Naive B cell (primary cell): ENCODE results near the gene C15orf39. TPM values are rescaled to one million over a fixed set of nuclear protein-coding genes. Genes with fewer than 3 reads are reported as not detected.
"Not testable (repeated sequence)": the region's sequence is repeated elsewhere in the genome, so short reads cannot be mapped to it uniquely, and the experiment has no call there.

Source experiments
- ATAC-seq, 2 donors: fragments of 150-1000 bp; cut with Tn5 transposase; 2 replicates each; pipeline ENCODE4 v1.10.0; 2021; ENCODE audit warnings: low read depth in 2 of 2, mild to moderate bottlenecking in 2 of 2, moderate library complexity in 2 of 2
- DNase-seq: peaks from one replicate; pipeline ENCODE4 v3.0.0; 2022
- H3K27ac Mint-ChIP-seq, 6 donors: one replicate each; pipeline ENCODE4 v1.8.0; 2020 to 2022; ENCODE audit warnings: mild to moderate bottlenecking in 6 of 6, mixed read lengths in 6 of 6, moderate library complexity in 5 of 6, inconsistent platforms in 2 of 6
- H3K27me3 Mint-ChIP-seq, 3 donors: one replicate each; pipeline ENCODE4 v1.8.0; 2021 to 2022; ENCODE audit warnings: mixed read lengths in 3 of 3, mild to moderate bottlenecking in 1 of 3
- H3K36me3 Mint-ChIP-seq, 2 donors: one replicate each; pipeline ENCODE4 v1.8.0; 2020 to 2022; ENCODE audit warnings: mixed read lengths in 2 of 2, inconsistent platforms in 1 of 2, mild to moderate bottlenecking in 1 of 2
- H3K4me1 Mint-ChIP-seq, 3 donors: one replicate each; pipeline ENCODE4 v1.8.0; 2020 to 2022; ENCODE audit warnings: mixed read lengths in 3 of 3, inconsistent platforms in 1 of 3, mild to moderate bottlenecking in 1 of 3, moderate library complexity in 1 of 3
- H3K4me3 Mint-ChIP-seq, 8 donors: one replicate each; pipeline ENCODE4 v1.8.0; 2020 to 2022; ENCODE audit warnings: mild to moderate bottlenecking in 8 of 8, mixed read lengths in 8 of 8, moderate library complexity in 8 of 8, inconsistent platforms in 2 of 8
- H3K9me3 Mint-ChIP-seq, 7 donors: one replicate each; pipeline ENCODE4 v1.8.0; 2020 to 2022; ENCODE audit warnings: mixed read lengths in 7 of 7, mild to moderate bottlenecking in 5 of 7, inconsistent platforms in 2 of 7, moderate library complexity in 1 of 7
- polyA plus RNA-seq, 6 donors: library from polyadenylated mRNA; unstranded; fragments of 300-500 nt; fragmentation: Illumina TruSeq; gene quantifications; one replicate each; pipeline ENCODE4 v1.2.3, GENCODE V29; 2021; ENCODE audit warnings: low read depth in 6 of 6

The C15orf39 gene
- polyA plus RNA-seq, 6 donors from 2014 or later = 0.40 to 3.6 (median 1.4) TPM

GRCh38 chr15:75213768-75214221 lies 12.1 kb downstream of the C15orf39 start:
- H3K9me3 Mint-ChIP-seq = no peaks in the 10 kb centered on the region
- H3K36me3 Mint-ChIP-seq = peaks cover 0 to 11% of the 10 kb centered on the region in 2 donors
- no peak overlapping the region for H3K4me3 Mint-ChIP-seq
- no peak for DNase-seq
- H3K4me1 Mint-ChIP-seq = peaks cover 0 to 15% (median 12%) of the 10 kb centered on the region in 3 donors
- ATAC-seq = no peak
- H3K27ac Mint-ChIP-seq = peak overlapping the region in 2 of 6 donors; percentile 38 to 53
- H3K27me3 Mint-ChIP-seq = no peaks in the 10 kb centered on the region

GRCh38 chr15:75214293-75215096 lies 12.8 kb downstream of the C15orf39 start:
- no peak for ATAC-seq
- Mint-ChIP-seq H3K4me1 (peaks cover 5 to 13% (median 10%) of the 10 kb centered on the region in 3 donors), H3K27me3 (no peaks in the 10 kb centered on the region), H3K36me3 (peaks cover 0 to 4% of the 10 kb centered on the region in 2 donors), H3K4me3 (no peak overlapping the region), H3K9me3 (no peaks in the 10 kb centered on the region), H3K27ac (no peak overlapping the region)
- DNase-seq = no peak

- Mint-ChIP-seq H3K27me3 (no peaks in the 10 kb centered on the region), H3K36me3 (no peaks in the 10 kb centered on the region), H3K4me3 (no peak overlapping the region), H3K4me1 (peaks cover 11 to 18% (median 14%) of the 10 kb centered on the region in 3 donors), H3K9me3 (no peaks in the 10 kb centered on the region), H3K27ac (peak overlapping the region in 3 of 6 donors; percentile 33 to 77 (median 73))
- DNase-seq = no peak
- ATAC-seq = no peak
These were observed 13.7 kb downstream of the C15orf39 start for GRCh38 chr15:75215107-75216004.

DNA sequence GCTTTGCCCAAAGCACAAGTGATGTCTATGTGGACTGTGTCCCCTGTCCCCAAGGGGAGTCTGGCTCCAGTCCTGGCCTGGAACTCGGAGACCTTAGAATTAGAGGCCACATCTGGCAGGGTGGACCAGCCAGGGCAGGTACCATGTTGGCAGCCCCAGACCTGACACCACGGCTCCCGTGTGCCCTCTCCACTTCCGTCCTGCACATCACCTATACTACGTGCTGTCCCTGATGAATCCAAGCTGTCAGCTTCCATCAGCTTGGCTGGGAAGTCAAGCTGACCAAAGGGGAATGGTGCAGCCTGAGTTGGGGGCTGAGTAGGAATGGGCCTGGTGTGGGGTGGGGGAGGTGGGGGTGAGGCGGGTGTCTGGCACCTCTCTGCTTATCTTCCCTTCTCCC lies 15.3 kb downstream of the C15orf39 start:
- ATAC-seq = no peak

GRCh38 chr15:75217574-75217973 lies 15.9 kb downstream of the C15orf39 start:
- H3K4me3 Mint-ChIP-seq, ATAC-seq, H3K36me3 Mint-ChIP-seq, H3K27me3 Mint-ChIP-seq, H3K9me3 Mint-ChIP-seq, DNase-seq: not testable (repeated sequence)
- Mint-ChIP-seq H3K4me1 (peaks cover 11 to 19% (median 14%) of the 10 kb centered on the region in 3 donors), H3K27ac (peak overlapping the region in 1 of 6 donors; percentile 47)

More for the DNA sequence above, 15.3 kb downstream of the C15orf39 start:
- no peak overlapping the region for H3K27ac Mint-ChIP-seq
- no peaks in the 10 kb centered on the region for H3K36me3 Mint-ChIP-seq
- H3K27me3 Mint-ChIP-seq = no peaks in the 10 kb centered on the region
- peaks cover 11 to 19% (median 14%) of the 10 kb centered on the region in 3 donors for H3K4me1 Mint-ChIP-seq
- H3K9me3 Mint-ChIP-seq = no peaks in the 10 kb centered on the region
- DNase-seq = no peak
- no peak overlapping the region for H3K4me3 Mint-ChIP-seq

DNA sequence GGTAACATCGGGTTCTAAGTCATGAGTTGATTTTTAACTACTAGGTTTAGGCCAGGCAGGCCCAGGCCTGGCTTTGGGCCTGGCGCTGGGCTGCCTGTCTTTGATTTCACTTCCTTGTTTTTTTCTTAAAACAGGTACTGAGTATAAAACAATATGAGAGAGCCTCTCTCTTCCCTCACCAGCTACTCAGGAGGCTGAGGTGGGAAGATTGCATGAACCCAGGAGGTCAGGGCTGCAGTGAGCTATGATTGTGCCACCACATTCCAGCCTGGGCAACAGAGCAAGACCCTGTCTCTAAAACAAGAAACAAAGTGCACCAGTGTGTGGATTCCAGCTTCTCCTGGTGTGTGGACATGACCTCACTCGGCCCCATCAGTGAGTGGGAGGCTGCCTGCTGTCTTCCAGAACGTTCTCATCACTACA lies 17.8 kb downstream of the C15orf39 start:
- H3K27me3 Mint-ChIP-seq, H3K36me3 Mint-ChIP-seq, H3K9me3 Mint-ChIP-seq: not testable (repeated sequence)
- Mint-ChIP-seq H3K4me3 (peak overlapping the region in 2 of 8 donors; percentile 9 to 36), H3K4me1 (peaks cover 13 to 19% (median 14%) of the 10 kb centered on the region in 3 donors), H3K27ac (peak overlapping the region; percentile 68 to 98 (median 92))
- ATAC-seq = peak; percentile 75 to 82
- DNase-seq = peak; percentile 49

GRCh38 chr15:75223688-75224087 lies 22.0 kb downstream of the C15orf39 start:
- Mint-ChIP-seq H3K27me3 (peaks cover 0 to 36% (median 24%) of the 10 kb centered on the region in 3 donors), H3K27ac (no peak overlapping the region), H3K4me1 (peaks cover 14 to 15% (median 15%) of the 10 kb centered on the region in 3 donors), H3K9me3 (no peaks in the 10 kb centered on the region), H3K4me3 (no peak overlapping the region), H3K36me3 (no peaks in the 10 kb centered on the region)
- ATAC-seq = no peak
- DNase-seq = no peak

GRCh38 chr15:75224281-75224680 lies 22.6 kb downstream of the C15orf39 start:
- Mint-ChIP-seq H3K36me3 (no peaks in the 10 kb centered on the region), H3K4me1 (peaks cover 11 to 13% (median 12%) of the 10 kb centered on the region in 3 donors), H3K27ac (no peak overlapping the region), H3K4me3 (peak overlapping the region in 1 of 8 donors; percentile 6), H3K9me3 (no peaks in the 10 kb centered on the region), H3K27me3 (peaks cover 0 to 36% (median 24%) of the 10 kb centered on the region in 3 donors)
- ATAC-seq = no peak
- DNase-seq = no peak

GRCh38 chr15:75225102-75225836 lies 23.6 kb downstream of the C15orf39 start:
- DNase-seq, H3K36me3 Mint-ChIP-seq, H3K4me1 Mint-ChIP-seq, H3K9me3 Mint-ChIP-seq, ATAC-seq, H3K4me3 Mint-ChIP-seq: not testable (repeated sequence)
- H3K27me3 Mint-ChIP-seq = peaks cover 0 to 36% (median 24%) of the 10 kb centered on the region in 3 donors
- peak overlapping the region in 1 of 6 donors; percentile 57 for H3K27ac Mint-ChIP-seq

DNA sequence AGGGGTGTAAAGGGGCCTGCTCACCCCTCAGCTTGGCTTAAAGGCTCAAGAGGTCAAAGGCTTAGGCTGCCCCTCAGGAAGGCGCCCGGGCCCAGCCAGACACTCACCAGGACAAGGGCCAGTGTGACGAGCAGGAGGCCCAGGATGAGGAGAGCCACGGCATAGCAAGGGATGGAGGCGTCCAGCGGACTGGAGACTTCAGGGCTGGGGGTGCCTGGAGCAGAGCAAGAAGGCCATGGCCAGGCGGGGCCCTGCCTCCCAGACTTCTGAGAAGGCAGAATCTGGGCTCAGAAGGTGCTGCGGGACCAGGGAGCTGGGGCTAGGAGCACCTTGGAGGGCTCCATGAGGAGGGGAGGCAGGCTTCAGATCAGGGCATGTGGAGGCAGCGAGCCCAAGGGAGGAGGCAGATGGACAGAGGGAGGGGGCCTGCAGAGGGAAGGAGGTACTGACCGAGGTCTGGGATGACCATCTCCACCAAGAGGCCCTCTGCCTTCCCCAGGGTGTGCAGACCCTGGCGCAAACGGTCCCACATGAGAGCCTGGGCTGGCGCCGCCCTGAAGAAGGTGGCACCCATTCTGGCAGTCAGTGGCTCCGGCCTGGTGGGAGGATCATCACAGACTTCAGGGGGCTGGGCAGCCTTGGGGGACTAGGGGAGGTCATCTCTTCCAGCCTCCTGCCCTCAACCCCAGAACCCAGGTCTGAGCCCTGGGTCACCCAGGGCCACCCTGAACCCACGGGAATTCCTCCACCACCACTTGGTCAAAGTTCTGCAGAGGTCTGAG lies 24.5 kb downstream of the C15orf39 start:
- no peak for DNase-seq
- Mint-ChIP-seq H3K4me1 (peaks cover 0 to 7% (median 0%) of the 10 kb centered on the region in 3 donors), H3K27me3 (peaks cover 0 to 40% (median 24%) of the 10 kb centered on the region in 3 donors), H3K4me3 (no peak overlapping the region), H3K9me3 (no peaks in the 10 kb centered on the region), H3K27ac (no peak overlapping the region), H3K36me3 (no peaks in the 10 kb centered on the region)
- no peak for ATAC-seq

DNA sequence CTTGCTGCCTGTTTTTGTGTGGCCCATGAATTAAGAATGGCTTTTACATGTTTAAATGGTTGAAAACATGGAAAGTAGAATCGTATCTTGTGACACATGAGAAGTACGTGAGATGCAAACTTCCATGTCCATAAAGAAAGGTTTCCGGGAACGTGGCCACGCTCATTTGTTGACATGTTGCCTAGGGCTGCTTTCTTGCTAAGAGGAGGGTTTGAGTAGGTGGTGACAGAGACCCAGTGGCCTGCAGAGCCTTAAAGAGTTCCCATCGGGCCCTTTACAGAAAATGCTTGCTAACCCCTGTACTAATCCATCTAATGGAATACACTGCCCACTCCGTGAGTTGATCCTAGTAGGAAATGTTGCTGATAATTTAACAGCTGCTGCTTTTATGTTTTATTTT lies 25.4 kb downstream of the C15orf39 start:
- not testable (repeated sequence) for H3K27ac Mint-ChIP-seq

GRCh38 chr15:75227663-75228280 lies 26.1 kb downstream of the C15orf39 start:
- H3K27me3 Mint-ChIP-seq = peaks cover 12 to 55% (median 39%) of the 10 kb centered on the region in 3 donors
- H3K9me3 Mint-ChIP-seq = no peaks in the 10 kb centered on the region
- ATAC-seq (no peak), DNase-seq (no peak)
- no peak overlapping the region for H3K4me3 Mint-ChIP-seq
- H3K4me1 Mint-ChIP-seq = peaks cover 0 to 15% (median 2%) of the 10 kb centered on the region in 3 donors
- H3K36me3 Mint-ChIP-seq = no peaks in the 10 kb centered on the region
- peak overlapping the region in 1 of 6 donors; percentile 8 for H3K27ac Mint-ChIP-seq

More for the DNA sequence above, 25.4 kb downstream of the C15orf39 start:
- H3K9me3 Mint-ChIP-seq, H3K36me3 Mint-ChIP-seq, ATAC-seq, DNase-seq: not testable (repeated sequence)
- H3K27me3 Mint-ChIP-seq = peaks cover 6 to 49% (median 33%) of the 10 kb centered on the region in 3 donors
- peaks cover 0 to 14% (median 2%) of the 10 kb centered on the region in 3 donors for H3K4me1 Mint-ChIP-seq
- H3K4me3 Mint-ChIP-seq = peak overlapping the region in 1 of 8 donors; percentile 68
